Activated CD4-positive, alpha-beta T cell treated with anti-CD3 and anti-CD28 coated beads, Interleukin-2, amount 50 U/mL, for 24 hours (primary cell): Measurements from ENCODE around the gene ROBO1.

Source experiments
- DNase-seq, 2 donors: peaks; one replicate each; pipeline ENCODE4 v3.0.0-alpha.2; 2020; ENCODE audit warnings: low read depth in 1 of 2, low spot score in 1 of 2

Gene ROBO1

DNA sequence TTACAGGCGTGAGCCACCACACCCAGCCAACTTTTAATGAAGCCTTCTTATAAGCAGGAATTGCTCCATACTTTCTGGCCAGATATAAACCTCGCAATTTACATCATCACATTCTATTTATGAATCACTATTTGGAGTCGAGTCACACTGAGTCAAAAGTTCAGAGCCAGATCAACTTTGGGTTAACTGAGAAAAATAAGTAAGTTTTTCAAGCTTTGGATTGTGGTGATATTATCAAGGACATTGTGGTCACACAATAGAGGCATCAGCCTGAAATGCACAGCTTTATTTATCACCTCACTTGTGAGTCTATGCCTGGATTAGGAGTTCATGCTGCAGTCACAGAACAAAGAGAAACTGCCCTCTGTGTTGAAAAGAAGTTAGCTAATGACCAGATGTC lies 1163.5 kb downstream of the ROBO1 start:
- DNase-seq: no peak

DNA sequence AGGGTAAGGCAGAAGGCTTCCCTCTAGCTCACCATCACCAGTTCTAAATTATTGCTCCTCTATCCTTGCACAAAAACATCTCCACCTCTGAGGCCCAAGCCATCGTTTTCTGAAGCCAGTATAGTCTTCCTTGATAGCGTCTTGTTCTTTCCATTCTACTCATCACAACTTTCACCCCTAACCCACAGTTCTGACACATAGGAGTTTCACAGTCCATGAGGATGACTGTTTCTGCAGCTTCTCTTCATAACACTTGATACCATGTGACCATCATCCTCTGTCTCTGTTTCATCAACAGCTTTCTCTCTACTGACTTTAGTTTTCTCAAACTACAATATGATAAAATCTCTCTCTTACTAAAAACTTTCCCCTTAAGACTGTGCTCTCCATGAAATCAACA lies 1166.5 kb downstream of the ROBO1 start:
- DNase-seq: no peak

DNA sequence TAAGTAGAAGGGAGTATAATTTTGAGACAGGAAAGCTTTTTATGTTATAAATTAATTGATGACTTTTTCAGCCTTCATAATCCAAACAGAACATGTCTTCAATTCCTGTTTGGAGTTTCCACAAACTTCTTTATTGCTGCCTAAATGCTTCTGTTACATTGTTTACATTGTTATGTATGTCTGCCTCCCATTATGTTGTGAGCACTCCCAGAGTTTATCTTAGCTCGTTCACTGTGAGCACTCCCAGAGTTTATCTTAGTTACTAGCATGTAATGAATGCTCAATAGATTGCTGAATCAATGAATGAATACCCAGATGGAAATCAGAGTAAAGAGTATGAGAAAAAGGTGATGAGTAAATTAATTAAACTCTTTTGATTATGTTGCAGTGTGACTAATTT lies 1178.0 kb downstream of the ROBO1 start:
- no peak for DNase-seq

DNA sequence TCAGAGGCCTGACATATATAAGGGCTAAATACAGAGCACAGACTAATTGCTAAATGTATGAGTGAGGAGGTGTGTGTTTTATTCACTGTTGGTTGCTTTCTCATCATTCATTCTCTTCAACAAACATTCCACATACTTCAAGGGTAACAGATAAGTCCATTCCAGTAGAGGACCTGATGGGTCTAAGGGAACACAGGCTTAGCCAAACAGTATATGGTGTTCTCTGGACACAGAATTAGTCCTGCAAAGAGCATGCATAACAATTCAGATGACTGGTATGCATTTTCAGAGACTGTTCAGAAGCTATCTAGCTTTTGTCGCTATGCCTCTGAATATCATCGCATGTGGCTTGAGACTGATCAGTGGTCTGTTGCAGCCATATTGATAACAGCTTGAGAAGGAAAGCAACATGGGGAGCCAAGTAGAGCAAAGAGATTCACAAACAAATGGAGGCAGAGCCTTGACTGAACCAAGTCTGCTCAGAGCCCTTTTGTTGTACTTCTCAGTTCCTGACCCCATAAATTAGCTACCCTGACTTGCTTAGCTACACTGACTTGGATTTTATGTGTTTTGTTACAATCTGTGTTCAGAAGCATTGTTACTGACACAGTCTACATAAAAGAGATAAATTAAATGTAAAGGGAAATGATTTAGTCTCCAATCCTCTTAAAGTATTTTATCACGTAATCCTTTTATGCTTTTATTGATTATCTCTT lies 1178.7 kb downstream of the ROBO1 start:
- no peak for DNase-seq

DNA sequence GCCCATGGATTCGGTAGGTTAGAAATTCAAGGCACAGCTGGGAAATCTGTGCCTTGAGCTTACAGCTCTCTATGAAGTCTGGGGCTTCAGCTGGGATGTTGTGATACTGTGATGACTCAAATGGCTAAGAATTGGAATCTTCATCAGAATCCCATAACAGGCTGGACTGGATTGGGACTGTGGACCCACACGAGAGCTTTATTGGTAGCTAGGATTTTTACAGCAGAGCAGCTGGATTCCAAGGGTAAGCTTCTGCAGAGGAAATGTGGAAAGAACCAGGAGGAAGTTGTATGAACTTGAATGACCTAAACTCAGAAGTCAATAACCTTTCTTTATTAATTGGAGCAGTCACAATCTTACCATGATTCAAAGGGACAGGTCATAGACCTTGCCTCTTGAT lies 1187.1 kb downstream of the ROBO1 start:
- DNase-seq: no peak

DNA sequence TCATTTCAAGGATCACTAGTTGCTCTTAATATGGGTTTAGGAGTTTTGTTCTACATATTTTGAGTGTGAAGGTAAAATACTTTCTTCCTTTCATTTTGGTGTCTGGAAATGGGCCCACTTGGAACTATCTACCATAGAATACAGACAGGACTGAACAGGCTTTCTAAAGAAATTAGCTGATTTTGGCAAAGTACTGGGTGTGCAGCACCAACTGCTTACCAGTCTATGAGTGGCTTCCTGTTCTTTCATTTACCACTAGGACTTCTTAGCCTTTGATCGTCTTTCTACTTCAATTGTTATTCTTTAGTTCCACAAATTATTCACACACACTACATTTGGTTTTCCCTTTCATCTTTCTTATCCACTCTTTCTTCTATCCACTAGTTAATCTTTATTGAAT lies 1196.3 kb downstream of the ROBO1 start:
- no peak for DNase-seq

DNA sequence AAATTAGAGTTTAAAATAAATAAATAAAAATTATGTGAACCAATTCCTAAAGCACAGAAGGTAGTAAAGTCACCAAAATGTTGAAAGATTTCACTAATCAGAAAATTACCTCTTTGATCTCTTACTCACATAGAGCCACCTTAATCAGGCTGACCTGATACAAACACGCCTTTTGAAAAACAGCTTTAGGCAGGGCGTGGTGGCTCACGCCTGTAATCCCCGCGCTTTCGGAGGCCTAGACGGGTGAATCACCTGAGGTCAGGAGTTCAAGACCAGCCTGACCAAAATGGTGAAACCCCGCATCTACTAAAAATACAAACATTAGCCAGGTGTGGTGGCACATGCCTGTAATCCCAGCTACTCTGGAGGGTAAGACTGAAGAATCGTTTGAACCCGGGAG lies 1197.3 kb downstream of the ROBO1 start:
- no peak for DNase-seq

DNA sequence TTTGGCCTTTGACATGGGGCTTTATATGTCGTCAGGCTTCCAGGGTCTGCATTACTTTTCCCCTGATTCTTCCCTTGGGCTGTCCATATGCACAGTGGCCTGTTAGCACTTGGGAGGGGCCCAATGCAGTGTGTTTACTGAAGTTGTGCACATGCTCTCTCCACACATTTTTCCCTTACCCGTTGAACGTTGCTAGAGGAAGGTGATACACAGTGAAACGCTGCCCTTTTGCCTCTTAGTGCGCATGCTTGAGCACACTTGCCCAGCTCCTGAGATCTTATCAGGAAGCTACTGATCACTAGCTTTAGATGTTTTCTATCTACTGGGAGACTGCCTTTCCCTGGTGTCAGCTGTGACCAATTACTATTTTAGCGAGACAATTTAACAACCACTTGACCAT lies 1198.0 kb downstream of the ROBO1 start:
- no peak for DNase-seq

DNA sequence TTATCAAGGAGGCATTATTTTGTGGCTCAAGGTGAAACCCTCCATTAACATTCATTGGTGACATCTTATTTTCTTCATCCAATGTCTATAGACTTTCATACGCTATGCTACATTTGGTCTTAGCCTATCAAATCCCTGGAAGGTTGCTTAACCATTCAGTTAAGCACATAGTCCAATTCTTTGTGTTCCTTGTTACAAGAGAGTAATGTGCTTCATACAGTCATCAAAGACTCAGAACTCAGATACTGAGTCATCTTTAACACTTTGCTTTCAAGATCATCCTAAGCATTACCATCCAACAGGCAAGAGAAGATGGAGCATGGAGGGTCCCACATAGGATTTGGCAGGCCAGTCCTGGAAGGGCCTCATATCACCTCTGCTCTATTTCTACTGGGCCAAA lies 1202.1 kb downstream of the ROBO1 start:
- no peak for DNase-seq

DNA sequence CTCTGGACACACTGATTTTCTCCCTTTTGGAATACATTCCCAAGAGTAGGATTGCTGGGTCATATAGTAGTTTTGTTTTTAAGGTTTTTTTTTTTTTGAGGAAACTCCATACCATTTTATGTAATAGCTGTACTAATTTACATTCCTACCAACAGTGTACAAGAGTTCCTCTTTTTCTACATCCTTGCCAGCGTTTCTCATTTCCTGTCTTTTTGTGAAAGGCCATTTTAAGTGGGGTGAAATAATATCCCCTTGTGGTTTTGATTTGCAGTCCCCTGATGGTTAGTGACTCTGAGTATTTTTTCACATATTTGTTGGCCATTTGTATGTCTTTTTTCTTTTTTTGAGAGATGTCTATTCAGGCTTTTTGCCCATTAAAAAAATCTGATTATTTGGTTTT lies 1205.5 kb downstream of the ROBO1 start:
- no peak for DNase-seq
